ENCODE measurements around the gene DDX39A.
"Not testable (repeated sequence)": the region's sequence is repeated elsewhere in the genome, so short reads cannot be mapped to it uniquely, and the experiment has no call there.

DDX39A gene

GRCh38 chr19:14408491-14409145 lies 10.5 kb downstream of the DDX39A start:
- no peak for DNase-seq (ENCODE audit: low read depth)

GRCh38 chr19:14407605-14408484 lies 11.3 kb downstream of the DDX39A start:
- no peak for DNase-seq (ENCODE audit: low read depth)

DNA sequence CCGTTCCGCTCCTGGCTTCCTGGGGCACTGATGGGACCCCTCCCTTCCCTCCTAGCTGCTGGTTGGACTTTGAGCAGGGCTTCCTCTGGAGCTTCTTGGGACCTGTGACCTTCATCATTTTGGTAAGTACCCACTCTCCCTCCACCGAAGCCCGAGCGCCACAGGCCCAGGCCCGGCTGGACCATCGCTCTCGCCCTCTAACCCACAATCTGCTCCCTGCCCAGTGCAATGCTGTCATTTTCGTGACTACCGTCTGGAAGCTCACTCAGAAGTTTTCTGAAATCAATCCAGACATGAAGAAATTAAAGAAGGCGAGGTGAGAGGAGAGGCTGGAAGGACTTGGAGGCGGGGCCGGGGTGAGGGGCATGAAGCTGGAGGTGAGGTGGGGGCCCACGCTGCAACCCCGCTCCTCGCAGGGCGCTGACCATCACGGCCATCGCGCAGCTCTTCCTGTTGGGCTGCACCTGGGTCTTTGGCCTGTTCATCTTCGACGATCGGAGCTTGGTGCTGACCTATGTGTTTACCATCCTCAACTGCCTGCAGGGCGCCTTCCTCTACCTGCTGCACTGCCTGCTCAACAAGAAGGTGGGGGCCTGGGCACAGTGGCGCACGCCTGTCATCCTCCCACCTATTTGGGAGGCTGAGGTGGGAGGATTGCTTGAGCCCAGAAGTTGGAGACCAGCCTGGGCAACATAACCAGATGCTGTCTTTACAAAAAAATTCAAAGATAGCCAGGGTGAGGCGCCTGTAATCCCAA lies 12.3 kb downstream of the DDX39A start:
- no peak for DNase-seq (ENCODE audit: low read depth)

DNA sequence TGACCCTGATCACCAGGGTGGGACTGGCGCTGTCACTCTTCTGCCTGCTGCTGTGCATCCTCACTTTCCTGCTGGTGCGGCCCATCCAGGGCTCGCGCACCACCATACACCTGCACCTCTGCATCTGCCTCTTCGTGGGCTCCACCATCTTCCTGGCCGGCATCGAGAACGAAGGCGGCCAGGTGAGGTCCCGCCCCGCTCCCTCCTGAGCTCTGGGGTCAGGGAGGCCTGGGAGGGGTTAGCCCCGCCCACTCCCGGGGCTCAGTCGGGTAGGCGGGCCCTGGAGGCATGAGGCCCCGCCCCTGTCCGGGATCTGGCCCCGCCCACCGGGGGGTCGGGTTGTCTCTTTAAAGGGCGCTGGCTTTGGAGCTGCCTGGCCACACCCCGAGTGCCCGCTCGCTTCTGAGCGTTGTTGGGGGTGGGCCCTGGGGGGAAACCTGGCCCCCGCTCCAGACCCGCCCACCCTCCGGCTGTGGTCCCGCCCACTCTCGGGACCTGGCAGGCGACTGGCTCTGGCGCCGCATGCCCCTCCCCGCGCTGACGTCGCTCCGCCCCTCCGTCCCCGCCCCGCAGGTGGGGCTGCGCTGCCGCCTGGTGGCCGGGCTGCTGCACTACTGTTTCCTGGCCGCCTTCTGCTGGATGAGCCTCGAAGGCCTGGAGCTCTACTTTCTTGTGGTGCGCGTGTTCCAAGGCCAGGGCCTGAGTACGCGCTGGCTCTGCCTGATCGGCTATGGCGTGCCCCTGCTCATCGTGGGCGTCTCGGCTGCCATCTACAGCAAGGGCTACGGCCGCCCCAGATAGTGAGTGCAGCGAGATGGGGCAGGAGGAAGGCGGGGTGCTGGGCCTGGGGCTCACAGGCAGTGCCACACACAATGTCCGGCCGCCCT lies 13.1 kb downstream of the DDX39A start:
- DNase-seq (ENCODE audit: low read depth), result no peak

DNA sequence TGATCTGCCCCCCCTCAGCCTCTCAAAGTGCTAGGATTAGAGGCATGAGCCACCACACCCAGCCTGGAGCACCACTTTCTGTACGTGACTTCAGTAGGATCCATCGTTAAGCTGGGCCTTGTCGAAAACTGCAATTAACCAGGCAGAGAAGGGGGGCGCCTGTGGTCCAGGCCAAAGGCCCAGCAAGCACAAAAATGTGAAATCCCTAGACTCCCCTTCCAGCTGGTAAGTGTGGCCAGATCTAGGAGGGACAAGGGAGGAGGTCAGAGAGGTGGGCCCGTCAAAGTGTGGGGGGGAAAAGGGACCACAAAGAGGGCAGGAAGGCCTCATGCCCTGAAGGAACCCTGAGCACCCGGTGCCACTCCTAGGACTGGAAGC lies 13.8 kb downstream of the DDX39A start:
- DNase-seq (ENCODE audit: low read depth), result no peak

- DNase-seq (ENCODE audit: low read depth), result no peak
These were observed 14.8 kb downstream of the DDX39A start for GRCh38 chr19:14404312-14404711.

DNA sequence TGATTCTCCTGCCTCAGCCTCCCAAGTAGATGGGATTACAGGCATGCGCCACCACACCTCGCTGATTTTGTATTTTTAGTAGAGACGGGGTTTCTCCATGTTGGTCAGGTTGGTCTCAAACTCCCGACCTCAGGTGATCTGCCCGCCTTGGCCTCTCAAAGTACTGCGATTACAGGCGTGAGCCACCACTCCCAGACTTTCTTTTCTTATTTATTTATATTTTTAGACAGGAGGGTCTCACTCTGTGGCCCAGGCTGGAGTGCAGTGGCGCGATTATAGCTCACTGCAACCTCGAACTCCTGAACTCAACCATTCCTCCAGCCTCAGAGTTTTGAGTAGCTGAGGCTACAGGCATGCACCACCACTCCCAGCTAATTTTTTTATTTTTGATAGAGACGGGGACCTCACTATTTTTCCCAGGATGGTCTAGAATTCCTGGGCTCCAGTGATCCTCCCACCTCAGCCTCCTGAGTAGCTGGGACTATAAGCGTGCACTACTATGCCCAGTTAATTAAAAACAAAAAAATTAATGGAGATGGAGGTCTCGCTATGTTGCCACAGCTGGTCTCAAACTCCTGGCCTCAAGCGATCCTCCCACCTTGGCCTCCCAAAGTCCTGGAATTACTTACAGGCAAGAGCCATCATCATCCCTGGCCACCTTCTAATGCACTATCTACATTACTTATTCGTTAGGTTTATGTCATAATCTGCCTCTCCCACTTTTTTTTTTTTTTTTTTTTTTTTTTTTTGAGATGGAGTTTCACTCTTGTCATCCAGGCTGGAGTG lies 15.8 kb downstream of the DDX39A start:
- DNase-seq (ENCODE audit: low read depth), result not testable (repeated sequence)

- no peak for DNase-seq (ENCODE audit: low read depth)
These were observed 16.6 kb downstream of the DDX39A start for GRCh38 chr19:14402332-14403144.

GRCh38 chr19:14401468-14402195 lies 17.5 kb downstream of the DDX39A start:
- no peak for DNase-seq (ENCODE audit: low read depth)

DNA sequence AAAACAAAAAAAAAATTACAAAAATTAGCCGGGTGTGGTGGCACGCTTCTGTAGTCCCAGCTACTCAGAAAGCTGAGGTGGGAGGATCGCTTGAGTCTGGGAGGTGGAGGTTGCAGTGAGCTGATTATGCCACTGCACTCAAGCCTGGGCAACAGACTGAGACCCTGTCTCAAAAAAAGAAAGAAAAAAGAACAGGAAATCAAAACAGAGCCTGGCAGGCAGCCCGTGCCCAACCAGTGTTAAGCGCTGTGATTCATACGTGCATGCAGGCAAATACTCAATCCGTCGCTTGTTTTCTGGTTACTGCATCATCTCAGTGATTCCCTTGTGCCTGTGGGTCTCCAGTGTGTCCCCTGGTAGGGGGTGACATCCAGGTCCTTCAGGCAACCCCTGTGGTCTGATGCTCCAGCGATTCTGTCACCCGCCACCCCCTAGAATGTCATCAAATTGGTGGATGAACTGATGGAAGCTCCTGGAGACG lies 18.1 kb downstream of the DDX39A start:
- no peak for DNase-seq (ENCODE audit: low read depth)

GRCh38 chr19:14397168-14397567 lies 22.0 kb downstream of the DDX39A start:
- DNase-seq (ENCODE audit: low read depth), result not testable (repeated sequence)

DNA sequence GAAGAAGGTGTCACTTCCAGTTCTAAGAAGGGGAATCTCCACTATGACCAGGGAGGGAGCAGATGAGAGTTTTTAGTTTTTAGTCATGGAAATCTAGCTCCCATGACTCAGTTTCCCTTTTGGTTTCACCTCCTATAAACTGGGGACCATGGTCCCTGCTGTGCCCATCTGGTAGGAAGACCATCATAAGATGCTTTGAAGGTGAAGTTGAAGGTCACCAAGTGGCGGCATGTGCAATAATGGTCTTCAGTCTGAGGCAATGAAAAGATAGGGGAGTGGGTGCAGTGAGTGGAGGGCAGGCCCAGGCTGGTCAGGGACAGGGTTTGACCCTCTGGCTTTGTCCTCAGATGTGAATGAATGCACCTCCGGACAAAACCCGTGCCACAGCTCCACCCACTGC lies 22.4 kb downstream of the DDX39A start:
- not testable (repeated sequence) for DNase-seq (ENCODE audit: low read depth)

- no peak for DNase-seq (ENCODE audit: low read depth)
These were observed 23.3 kb downstream of the DDX39A start for GRCh38 chr19:14395710-14396336.

- DNase-seq (ENCODE audit: low read depth), result no peak
These were observed 23.9 kb downstream of the DDX39A start for GRCh38 chr19:14395262-14395661.

DNA sequence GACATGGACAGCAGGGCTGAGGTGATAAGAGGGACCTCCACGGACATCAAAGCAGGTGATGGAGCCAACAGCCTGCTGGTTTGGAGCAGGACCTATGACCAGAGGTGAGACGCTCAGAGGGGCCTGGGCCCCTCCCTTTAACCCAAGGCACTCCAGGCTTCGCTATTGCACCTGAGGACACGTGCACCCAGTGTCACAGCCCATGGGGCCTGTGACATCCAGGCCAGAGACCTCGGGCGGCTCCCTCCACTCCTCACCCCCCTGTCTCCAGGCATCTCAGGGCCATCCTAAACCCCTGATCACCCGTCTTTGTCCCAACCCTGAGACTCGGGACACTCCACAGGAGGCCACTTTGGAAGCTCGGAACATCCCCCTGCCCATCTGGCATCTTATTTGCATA lies 25.0 kb downstream of the DDX39A start:
- DNase-seq (ENCODE audit: low read depth), result no peak

GRCh38 chr19:14393329-14393728 lies 25.8 kb downstream of the DDX39A start:
- DNase-seq (ENCODE audit: low read depth), result no peak

- no peak for DNase-seq (ENCODE audit: low read depth)
These were observed 27.9 kb downstream of the DDX39A start for GRCh38 chr19:14391156-14391821.

DNA sequence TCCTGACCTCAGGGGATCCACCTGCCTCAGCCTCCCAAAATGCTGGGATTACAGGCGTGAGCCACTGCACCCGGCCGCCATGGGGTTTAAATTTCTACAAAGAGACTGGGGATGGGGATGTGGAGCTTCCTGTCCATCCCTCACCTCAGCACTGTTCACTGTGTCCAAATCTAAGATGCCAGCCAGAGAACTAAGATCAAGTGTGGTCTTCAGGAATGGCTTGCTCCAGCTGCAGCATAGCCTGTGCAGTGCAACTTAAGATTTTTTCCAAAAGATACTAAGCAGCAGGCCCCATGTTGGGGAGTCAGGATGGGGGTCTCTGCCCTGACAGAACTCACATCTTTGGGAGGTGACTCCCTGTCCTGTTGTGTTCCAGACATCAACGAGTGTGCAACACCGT lies 28.6 kb downstream of the DDX39A start:
- no peak for DNase-seq (ENCODE audit: low read depth)

All from HS-5 (cell line).